ENCODE data around the gene FOXC2.

Gene FOXC2

GRCh38 chr16:86567701-86568581 is 1.3 kb downstream of the FOXC2 start:
- TF ChIP-seq CTCF (IDR thresholded peaks at IDR 0.05; ENCODE audit: extremely low read depth, insufficient read depth, missing control alignments): no peak
- in situ Hi-C loops (cut with MboI; ENCODE audit: low pct_unique_long_range_greater_than_20kb, low sequenced_read_pairs, unreplicated experiment): loop anchor here (10.0 kb wide), 3 partner anchors 53 to 717 kb away; partner anchors contain the start of gene FOXF1
- no peak for DNase-seq (ENCODE audit: low spot score)

- no peak for DNase-seq (ENCODE audit: low spot score)
- in situ Hi-C loops (cut with MboI; ENCODE audit: low pct_unique_long_range_greater_than_20kb, low sequenced_read_pairs, unreplicated experiment): loop anchor here (10.0 kb wide), 3 partner anchors 54 to 716 kb away; partner anchors contain the start of gene FOXF1
- no peak for TF ChIP-seq CTCF (IDR thresholded peaks at IDR 0.05; ENCODE audit: extremely low read depth, insufficient read depth, missing control alignments)
Observed at GRCh38 chr16:86568677-86569623, 2.3 kb downstream of the FOXC2 start.

GRCh38 chr16:86569701-86570447 is 3.2 kb downstream of the FOXC2 start:
- TF ChIP-seq CTCF (IDR thresholded peaks at IDR 0.05; ENCODE audit: extremely low read depth, insufficient read depth, missing control alignments): no peak
- in situ Hi-C loops (cut with MboI; ENCODE audit: low pct_unique_long_range_greater_than_20kb, low sequenced_read_pairs, unreplicated experiment): loop anchor here (10.0 kb wide), 3 partner anchors 55 to 715 kb away; partner anchors contain the start of gene FOXF1
- no peak for DNase-seq (ENCODE audit: low spot score)

GRCh38 chr16:86570558-86571529 is 4.2 kb downstream of the FOXC2 start:
- TF ChIP-seq CTCF (IDR thresholded peaks at IDR 0.05; ENCODE audit: extremely low read depth, insufficient read depth, missing control alignments): no peak
- DNase-seq (ENCODE audit: low spot score): no peak
- in situ Hi-C loops (cut with MboI; ENCODE audit: low pct_unique_long_range_greater_than_20kb, low sequenced_read_pairs, unreplicated experiment): no loop called here

GRCh38 chr16:86571530-86571915 is 4.9 kb downstream of the FOXC2 start:
- no peak for TF ChIP-seq CTCF (IDR thresholded peaks at IDR 0.05; ENCODE audit: extremely low read depth, insufficient read depth, missing control alignments)
- DNase-seq (ENCODE audit: low spot score): no peak
- in situ Hi-C loops (cut with MboI; ENCODE audit: low pct_unique_long_range_greater_than_20kb, low sequenced_read_pairs, unreplicated experiment): no loop called here
